Thyroid gland (tissue), 4 donors: Measurements from ENCODE around the gene NTNG1. TPM values are rescaled to one million over a fixed set of nuclear protein-coding genes. Genes with fewer than 3 reads are reported as not detected.

Experiments used
- DNase-seq, 2 donors: peaks; one replicate each; pipeline ENCODE4 v3.0.0-alpha.2; 2019
- H3K27ac ChIP-seq, 3 donors: fragments of 200-600 bp; sonication (generic); 1 replicate in 2 of 3; 2 replicates in 1 of 3; pipeline ENCODE4 v1.5.1; 2016 to 2019; ENCODE audit warnings: mild to moderate bottlenecking in 1 of 3, moderate library complexity in 1 of 3
- H3K27me3 ChIP-seq: fragments of 200-600 bp; sonication (generic); one replicate; pipeline ENCODE4 v1.5.1; 2019
- H3K36me3 ChIP-seq, 2 donors: fragments of 200-600 bp; sonication (generic); one replicate each; pipeline ENCODE4 v1.5.1; 2016 to 2019
- H3K4me1 ChIP-seq, 2 donors: fragments of 200-600 bp; sonication (generic); one replicate each; pipeline ENCODE4 v1.5.1; 2017 to 2019
- H3K4me3 ChIP-seq, 3 donors: fragments of 200-600 bp; sonication (generic); replicated peaks in 1 of 3; 1 replicate in 2 of 3; 2 replicates in 1 of 3; pipeline ENCODE4 v1.5.1; 2016; ENCODE audit warnings: mild to moderate bottlenecking in 1 of 3
- H3K9me3 ChIP-seq: fragments of 200-600 bp; sonication (generic); one replicate; pipeline ENCODE4 v1.5.1; 2017
- CTCF ChIP-seq, 6 experiments: fragments of 200-600 bp in 3 of 6; fragments of 450-650 bp in 3 of 6; sonication (generic) in 3 of 6; IDR thresholded peaks; one replicate each; pipeline ENCODE4 v1.5.1; 2016 to 2019; ENCODE audit warnings: antibody characterized with exemption in 6 of 6, mild to moderate bottlenecking in 2 of 6, inconsistent platforms in 1 of 6, moderate library complexity in 1 of 6
- POLR2A ChIP-seq, 2 donors: fragments of 450-650 bp; IDR thresholded peaks; one replicate each; pipeline ENCODE4 v1.6.1; 2017; ENCODE audit warnings: antibody characterized with exemption in 2 of 2, mild to moderate bottlenecking in 2 of 2, moderate library complexity in 1 of 2
- WGBS, 2 donors: methylation state at CpG; one replicate each; pipeline ENCODE4 v1.1.5; 2017; 5-methylcytosine and 5-hydroxymethylcytosine counted together
- intact Hi-C: fragments of 100-400 bp; cut with DNase I; formaldehyde crosslinking; loops from one replicate; pipeline ENCODE4 v1.15.1; 2023
- total RNA-seq, 4 donors: library from RNA; depleted of rRNA; stranded (reverse); fragments of >200 nt; gene quantifications; one replicate each; pipeline ENCODE4 v1.2.3, GENCODE V29; 2016

The NTNG1 gene
- total RNA-seq, 4 donors from 2014 or later, result 0.33 to 0.56 (median 0.54) TPM; not detected in 1

- Histone ChIP-seq H3K36me3 (no peaks in the 10 kb centered on the region), H3K4me1 (no peaks in the 10 kb centered on the region), H3K27ac (no peak overlapping the region), H3K4me3 (no peak overlapping the region), H3K9me3 (no peaks in the 10 kb centered on the region), H3K27me3 (no peaks in the 10 kb centered on the region)
- intact Hi-C loops, result loop anchor here (10.0 kb wide), 1 partner anchor 320 kb away; no protein-coding TSS in a partner anchor
- no peak for TF ChIP-seq CTCF (IDR thresholded peaks at IDR 0.05)
- no peak for TF ChIP-seq POLR2A (IDR thresholded peaks at IDR 0.05)
- no peak for DNase-seq
Measured at GRCh38 chr1:107434361-107434693, 293.5 kb downstream of the NTNG1 start.

GRCh38 chr1:107436552-107437241, 295.9 kb downstream of the NTNG1 start:
- Histone ChIP-seq H3K27ac (no peak overlapping the region), H3K9me3 (no peaks in the 10 kb centered on the region), H3K36me3 (no peaks in the 10 kb centered on the region), H3K27me3 (no peaks in the 10 kb centered on the region), H3K4me1 (no peaks in the 10 kb centered on the region), H3K4me3 (no peak overlapping the region)
- TF ChIP-seq CTCF (IDR thresholded peaks at IDR 0.05) (no peak), POLR2A (IDR thresholded peaks at IDR 0.05) (no peak)
- peak; percentile 4 to 10 for DNase-seq
- WGBS, 2 donors, result 56 to 60% methylated on average over 13 of the region's 13 CpGs
- intact Hi-C loops, result loop anchor here (10.0 kb wide), 1 partner anchor 318 kb away; no protein-coding TSS in a partner anchor

- H3K27ac ChIP-seq, result no peak overlapping the region
- no peaks in the 10 kb centered on the region for H3K9me3 ChIP-seq
- DNase-seq, result no peak
- 68 to 90% methylated on average over 3 of the region's 3 CpGs for WGBS, 2 donors
- H3K27me3 ChIP-seq, result no peaks in the 10 kb centered on the region
- no peak for TF ChIP-seq POLR2A (IDR thresholded peaks at IDR 0.05)
- no peak for TF ChIP-seq CTCF (IDR thresholded peaks at IDR 0.05)
- no peaks in the 10 kb centered on the region for H3K36me3 ChIP-seq
- no peak overlapping the region for H3K4me3 ChIP-seq
- intact Hi-C loops, result loop anchor here (10.0 kb wide), 1 partner anchor 315 kb away; no protein-coding TSS in a partner anchor
- no peaks in the 10 kb centered on the region for H3K4me1 ChIP-seq
Measured at GRCh38 chr1:107439567-107439966, 298.7 kb downstream of the NTNG1 start.

- WGBS, 2 donors, result 75 to 78% methylated on average over 1 of the region's 1 CpG
- no peak overlapping the region for H3K4me3 ChIP-seq
- H3K36me3 ChIP-seq, result no peaks in the 10 kb centered on the region
- DNase-seq, result no peak
- TF ChIP-seq CTCF (IDR thresholded peaks at IDR 0.05) (no peak), POLR2A (IDR thresholded peaks at IDR 0.05) (no peak)
- H3K27me3 ChIP-seq, result no peaks in the 10 kb centered on the region
- H3K4me1 ChIP-seq, result no peaks in the 10 kb centered on the region
- intact Hi-C loops, result no loop called here
- H3K9me3 ChIP-seq, result no peaks in the 10 kb centered on the region
- H3K27ac ChIP-seq, result no peak overlapping the region
Measured at GRCh38 chr1:107442551-107442950, 301.7 kb downstream of the NTNG1 start.

GRCh38 chr1:107443027-107443426, 302.2 kb downstream of the NTNG1 start:
- WGBS, 2 donors, result 44 to 50% methylated on average over 5 of the region's 5 CpGs
- no peak for DNase-seq
- no peaks in the 10 kb centered on the region for H3K36me3 ChIP-seq
- no peak overlapping the region for H3K4me3 ChIP-seq
- intact Hi-C loops, result no loop called here
- no peaks in the 10 kb centered on the region for H3K4me1 ChIP-seq
- no peaks in the 10 kb centered on the region for H3K9me3 ChIP-seq
- H3K27me3 ChIP-seq, result no peaks in the 10 kb centered on the region
- H3K27ac ChIP-seq, result no peak overlapping the region
- TF ChIP-seq POLR2A (IDR thresholded peaks at IDR 0.05) (no peak), CTCF (IDR thresholded peaks at IDR 0.05) (no peak)
